C4-2B (cell line): ENCODE data around the gene HECA.

ENCODE experiments used
- ZFX ChIP-seq: fragments of 450-650 bp; IDR thresholded peaks from 2 replicates; pipeline ENCODE4 v1.6.1; 2017
- TF ChIP-seq, protein P1 (sequence below): fragments of 450-650 bp; conservative IDR thresholded peaks from 2 replicates; pipeline ENCODE4 v1.5.1; 2017; ENCODE audit warnings: mild to moderate bottlenecking

DNA sequence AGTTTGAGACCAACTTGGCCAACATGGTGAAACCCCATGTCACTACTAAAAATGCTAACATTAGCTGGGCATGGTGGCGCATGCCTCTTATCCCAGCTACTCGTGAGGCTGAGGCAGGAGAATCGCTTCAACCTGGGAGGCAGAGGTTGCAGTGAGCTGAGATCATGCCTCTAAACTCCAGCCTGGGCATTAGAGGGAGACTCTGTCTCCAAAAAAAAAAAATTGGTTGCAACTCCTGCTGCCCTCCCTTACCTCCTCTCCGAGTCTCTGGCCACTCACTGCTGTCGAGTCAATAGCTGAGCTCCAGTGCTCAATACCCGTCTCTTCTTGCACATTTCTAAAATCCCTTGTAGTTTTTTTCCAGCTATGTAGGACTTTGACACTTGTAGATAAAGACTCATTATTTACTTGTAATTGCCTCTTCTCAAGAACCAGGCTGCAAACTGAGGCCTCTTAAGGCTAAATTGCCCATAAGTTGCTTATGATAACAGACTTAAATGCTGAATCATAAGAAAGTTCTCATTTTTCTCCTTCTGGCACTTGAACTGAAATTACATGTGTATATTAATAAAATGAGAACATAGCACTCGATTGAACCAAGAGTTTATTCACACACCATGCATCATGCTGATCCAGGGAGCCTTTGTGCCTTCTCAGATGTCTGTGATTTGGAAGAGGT, 13.8 kb downstream of the HECA start:
- TF ChIP-seq, protein P1, sequence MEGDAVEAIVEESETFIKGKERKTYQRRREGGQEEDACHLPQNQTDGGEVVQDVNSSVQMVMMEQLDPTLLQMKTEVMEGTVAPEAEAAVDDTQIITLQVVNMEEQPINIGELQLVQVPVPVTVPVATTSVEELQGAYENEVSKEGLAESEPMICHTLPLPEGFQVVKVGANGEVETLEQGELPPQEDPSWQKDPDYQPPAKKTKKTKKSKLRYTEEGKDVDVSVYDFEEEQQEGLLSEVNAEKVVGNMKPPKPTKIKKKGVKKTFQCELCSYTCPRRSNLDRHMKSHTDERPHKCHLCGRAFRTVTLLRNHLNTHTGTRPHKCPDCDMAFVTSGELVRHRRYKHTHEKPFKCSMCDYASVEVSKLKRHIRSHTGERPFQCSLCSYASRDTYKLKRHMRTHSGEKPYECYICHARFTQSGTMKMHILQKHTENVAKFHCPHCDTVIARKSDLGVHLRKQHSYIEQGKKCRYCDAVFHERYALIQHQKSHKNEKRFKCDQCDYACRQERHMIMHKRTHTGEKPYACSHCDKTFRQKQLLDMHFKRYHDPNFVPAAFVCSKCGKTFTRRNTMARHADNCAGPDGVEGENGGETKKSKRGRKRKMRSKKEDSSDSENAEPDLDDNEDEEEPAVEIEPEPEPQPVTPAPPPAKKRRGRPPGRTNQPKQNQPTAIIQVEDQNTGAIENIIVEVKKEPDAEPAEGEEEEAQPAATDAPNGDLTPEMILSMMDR = no peak
- no peak for TF ChIP-seq ZFX
